GM21528 (cell line): Measurements from ENCODE around the gene AK8.

Experiments used
- ATAC-seq: cut with Tn5 transposase; IDR thresholded peaks from one replicate; pipeline ENCODE4 v1.9.1; 2021; ENCODE audit warnings: mild to moderate bottlenecking, moderate library complexity; ENCODE audit not compliant: unreplicated experiment, low FRiP score

AK8 gene

DNA sequence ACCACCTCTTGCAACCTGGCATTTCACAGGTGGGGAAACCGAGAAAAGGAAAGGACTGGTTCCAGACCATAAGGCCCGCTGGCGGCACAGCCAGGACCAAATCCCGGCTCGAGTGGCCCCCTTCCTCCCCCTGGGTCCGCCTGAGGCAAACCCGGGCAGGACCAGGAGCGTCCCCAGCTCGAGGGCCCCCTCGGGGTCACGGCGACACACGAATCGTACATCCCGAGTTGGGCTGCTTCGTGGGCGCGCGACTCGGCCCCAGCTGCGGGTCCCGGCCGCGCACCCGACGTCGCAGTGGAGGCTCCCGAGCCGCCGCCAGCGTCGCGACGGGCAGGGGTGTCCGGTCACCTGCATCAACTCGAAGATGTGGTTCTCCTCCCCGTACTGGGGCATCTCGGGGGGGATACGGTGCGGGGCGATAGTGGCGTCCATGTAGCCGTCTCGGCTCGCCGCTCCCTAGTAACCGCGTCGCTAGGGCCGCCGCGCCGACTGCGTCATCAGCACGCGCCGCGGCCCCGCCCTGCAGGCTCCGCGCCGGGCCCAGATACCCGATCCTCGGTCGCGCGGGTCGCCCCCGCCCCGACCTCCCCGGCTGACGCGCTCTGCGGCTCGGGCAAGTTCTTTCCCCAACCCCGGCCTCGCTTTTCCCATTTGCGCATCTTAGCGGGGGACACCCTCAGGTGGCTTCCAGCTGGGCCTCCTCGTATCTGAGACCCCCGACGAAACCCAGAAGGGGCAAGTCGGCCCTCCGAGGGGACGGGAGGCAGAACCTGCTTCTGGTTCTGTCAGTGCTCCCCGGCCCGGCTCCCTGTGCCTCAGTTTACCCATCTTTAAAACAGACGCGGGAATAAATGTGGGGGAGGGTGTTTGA is at the start of gene AK8:
Gene AK8 (minus strand): TSS at position 461 of the 871 bp plus-strand sequence. CDS start 29 bp downstream, at position 432.
- peak; percentile 58 for ATAC-seq

- ATAC-seq, result no peak
These were observed 49.6 kb upstream of the AK8 start for GRCh38 chr9:132927704-132928103.

DNA sequence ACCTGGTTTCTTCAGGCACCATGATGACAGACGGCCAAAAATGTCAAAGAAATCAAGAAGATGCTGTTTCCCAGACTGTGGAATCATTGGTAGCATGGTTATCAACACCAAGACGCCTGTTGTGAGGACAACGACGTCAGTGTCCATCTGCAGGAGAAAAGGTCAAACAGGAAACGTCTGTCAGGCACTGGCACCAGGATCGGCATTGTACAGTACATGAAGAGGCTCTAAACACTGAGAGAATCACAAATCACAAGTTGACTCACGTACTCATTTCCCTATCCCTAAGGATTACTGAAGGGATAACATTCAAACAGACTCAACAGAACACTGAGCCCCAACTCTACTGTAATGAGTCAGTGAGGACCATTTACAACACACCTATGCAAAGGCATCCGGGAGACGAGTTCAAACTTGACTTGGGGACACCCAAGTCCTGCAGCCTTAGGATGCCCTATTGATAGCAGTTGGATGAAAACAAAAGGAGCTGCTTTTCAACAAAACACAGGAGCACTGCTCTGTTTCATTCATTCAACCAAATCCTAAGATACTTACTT is 45.3 kb upstream of the AK8 start:
- ATAC-seq, result no peak

- no peak for ATAC-seq
These were observed 41.7 kb upstream of the AK8 start for GRCh38 chr9:132919614-132920268.

- ATAC-seq, result no peak
These were observed 36.8 kb upstream of the AK8 start for GRCh38 chr9:132914924-132915323.

DNA sequence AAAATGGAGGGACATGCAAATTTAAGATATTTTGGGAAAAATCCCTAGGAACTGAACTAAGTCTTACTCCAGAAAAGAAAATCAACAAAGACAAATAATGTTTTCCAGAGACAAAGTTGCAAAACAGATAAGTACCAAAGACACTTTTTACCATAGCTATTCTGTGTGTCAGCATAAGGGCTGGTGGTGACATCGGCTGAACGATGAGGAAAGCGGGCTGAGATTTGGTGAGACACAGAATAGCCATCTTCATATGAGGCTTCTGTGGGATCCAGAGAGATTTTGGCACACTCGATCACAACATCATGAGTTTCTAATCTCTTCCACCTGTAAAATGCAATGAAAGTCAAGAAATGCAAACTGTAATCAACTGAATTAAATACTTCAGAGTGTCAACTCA is 34.0 kb upstream of the AK8 start:
- no peak for ATAC-seq

DNA sequence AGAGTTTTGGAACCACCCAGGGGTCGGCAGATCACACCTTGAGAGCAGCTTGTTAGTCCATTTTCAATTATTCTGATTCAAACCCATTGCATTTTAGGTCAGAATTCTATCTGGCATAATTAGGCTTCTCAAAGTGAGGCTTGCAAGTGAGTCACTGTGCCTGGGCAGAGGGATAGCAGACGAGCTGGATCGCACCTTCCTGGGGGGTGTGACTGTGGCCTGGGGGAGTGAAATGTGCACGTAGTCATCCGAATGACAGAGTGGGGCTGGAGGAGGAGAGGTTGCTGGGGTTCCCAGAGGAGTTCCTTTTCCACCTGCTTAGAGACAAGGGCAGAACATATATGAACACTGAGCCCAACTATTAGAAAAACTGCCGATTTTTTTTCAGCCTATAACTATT is 32.3 kb upstream of the AK8 start:
- ATAC-seq, result no peak

DNA sequence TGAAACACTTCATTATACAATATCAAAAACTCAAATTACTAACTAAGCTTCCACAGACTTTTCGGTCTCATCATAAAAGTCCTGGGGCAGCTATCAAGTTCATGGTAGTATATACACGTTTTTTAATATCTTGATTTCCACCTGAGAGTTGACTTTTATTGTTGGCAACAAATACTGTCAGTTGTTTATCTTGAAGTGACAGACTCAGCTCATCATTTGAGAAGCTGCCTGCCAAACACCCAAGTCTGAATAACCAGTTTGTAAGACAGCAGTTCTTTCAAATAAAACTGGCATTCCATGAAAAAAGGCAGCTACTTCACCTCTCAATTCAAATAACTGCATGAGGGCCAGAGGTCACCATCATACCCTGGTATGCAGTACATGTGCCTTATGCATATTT is 31.2 kb upstream of the AK8 start:
- no peak for ATAC-seq

DNA sequence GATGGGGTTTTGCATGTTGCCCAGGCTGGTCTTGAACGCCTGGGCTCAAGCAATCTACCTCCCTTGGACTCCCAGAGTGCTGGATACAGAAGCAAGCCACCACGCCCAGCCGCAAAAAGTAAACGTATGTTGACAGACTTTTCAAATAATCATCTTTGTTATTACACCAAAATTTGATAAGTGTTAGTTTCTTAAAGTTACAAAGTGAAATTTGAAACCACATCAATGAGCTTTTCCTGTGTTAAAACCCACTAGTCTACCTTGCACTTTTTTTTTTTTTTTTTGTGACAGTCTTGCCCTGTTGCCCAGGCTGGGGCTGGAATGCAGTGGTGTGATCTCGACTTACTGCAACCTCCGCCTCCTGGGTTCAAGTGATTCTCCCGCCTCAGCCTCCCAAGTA is 30.6 kb upstream of the AK8 start:
- ATAC-seq, result no peak

- ATAC-seq, result no peak
These were observed 27.6 kb upstream of the AK8 start for GRCh38 chr9:132905726-132906125.

GRCh38 chr9:132903574-132904492 is 25.7 kb upstream of the AK8 start:
- ATAC-seq, result no peak

DNA sequence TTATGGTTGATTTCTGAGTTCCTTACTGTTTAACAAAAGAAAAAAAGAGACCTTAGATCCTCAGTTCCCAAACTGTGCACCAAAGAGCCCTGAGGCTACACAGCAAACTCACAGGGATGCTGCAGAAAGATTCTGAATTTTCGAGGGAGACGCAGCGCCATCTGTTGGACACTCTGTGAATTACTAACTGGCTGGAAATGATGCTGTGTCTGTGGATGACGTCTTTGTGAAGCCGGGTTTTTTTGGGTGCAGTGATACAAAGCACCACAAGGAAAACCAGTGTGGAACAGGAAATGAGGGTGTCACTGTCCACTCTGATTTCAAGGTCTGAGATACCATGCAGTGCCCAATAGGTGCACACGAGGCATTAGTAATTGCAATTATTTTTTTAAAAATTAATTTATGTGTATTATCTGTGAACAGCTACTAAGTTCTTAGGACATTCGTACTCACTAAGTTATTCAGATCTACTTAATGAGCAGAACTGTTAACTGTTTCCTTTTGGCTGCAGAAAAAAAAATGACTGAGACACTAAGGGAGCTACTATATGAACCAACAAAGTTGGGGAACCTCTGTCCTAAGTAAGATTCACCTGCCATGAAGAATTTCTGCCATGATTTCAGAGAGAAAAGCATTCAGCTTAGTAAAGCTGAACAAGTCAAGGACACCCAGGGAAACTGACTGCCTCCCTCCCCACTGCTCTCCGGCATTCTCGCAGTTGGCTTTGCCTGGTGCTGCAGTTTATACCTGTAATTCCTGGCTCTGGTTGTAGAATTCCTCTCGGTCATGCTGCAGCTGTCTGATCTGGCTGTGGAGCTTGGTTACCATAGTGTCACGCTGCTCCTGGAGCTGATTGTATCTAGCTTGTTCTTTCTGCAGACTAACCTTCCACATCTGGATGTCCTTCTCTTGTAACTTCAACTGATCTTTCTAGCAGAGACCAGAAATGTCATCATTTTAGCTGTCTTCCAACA is 24.1 kb upstream of the AK8 start:
- no peak for ATAC-seq

- ATAC-seq, result no peak
These were observed 20.0 kb upstream of the AK8 start for GRCh38 chr9:132898051-132898450.

GRCh38 chr9:132896906-132897305 is 18.8 kb upstream of the AK8 start:
- no peak for ATAC-seq

GRCh38 chr9:132896264-132896663 is 18.2 kb upstream of the AK8 start:
- ATAC-seq, result no peak

GRCh38 chr9:132894862-132895835 is 17.1 kb upstream of the AK8 start:
- ATAC-seq, result no peak

DNA sequence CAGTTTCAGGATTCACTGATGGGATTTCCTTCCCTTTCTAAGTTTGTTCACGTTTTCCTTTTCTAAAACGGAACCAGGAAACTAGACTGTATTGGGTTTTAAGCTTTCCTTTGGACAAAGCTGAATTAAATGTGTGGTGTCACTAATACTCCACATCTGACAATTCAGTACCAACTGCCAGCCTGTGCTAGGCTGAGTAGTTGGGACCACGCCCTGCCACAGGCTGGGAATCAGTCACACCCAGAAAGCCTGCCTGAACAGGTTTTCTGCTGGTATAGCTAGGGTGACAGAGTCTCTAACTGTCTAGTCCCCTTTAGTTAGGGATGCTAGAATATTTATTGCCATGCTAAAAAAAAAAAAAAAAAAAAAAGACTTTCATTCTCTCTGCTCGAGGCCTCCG is 16.3 kb upstream of the AK8 start:
- ATAC-seq, result no peak

DNA sequence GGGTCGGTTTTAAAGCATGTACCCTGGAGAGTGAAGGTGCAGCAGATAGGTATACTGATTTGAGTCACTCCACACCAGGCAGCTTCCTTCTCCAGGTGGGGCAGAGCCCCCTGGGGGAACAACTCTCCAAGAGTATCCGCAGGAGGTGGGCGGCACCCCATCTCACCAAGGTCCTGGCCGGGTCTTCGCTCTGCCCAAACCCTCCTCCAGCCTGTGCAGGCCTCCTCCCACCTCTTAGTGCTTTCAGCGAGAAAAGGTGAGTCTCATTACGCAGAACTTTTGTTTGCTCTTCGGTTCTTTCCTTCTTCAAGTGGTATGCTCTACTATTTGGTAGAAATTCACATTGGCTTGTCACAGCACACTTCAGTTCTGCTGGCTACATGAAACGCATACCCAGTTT is 14.3 kb upstream of the AK8 start:
- no peak for ATAC-seq
